ENCODE results near the gene PAWR. TPM values are rescaled to one million over a fixed set of nuclear protein-coding genes. Genes with fewer than 3 reads are reported as not detected.

PAWR gene
- total RNA-seq, 1 experiment from 2014 or later = 204 TPM

DNA sequence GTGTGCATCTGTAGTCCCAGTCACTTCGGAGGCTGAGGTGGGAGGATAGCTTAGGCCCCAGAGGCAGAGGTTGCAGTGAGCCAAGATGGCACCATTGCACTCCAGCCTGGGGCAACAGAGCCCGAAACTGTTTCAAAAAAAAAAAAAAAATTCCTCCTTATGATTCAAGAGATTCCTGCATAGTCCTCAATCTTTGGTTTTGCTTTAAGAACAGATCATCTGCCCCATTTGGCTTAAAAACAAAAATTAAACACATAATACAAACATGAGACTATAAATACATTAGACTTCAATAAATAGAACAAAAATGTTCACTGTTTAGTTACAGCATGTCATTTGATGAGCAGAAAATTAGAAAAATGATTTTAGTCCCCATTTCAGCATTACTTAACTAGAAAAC, 131.2 kb downstream of the PAWR start:
- Histone ChIP-seq H3K4me1 (replicated peaks; ENCODE audit: insufficient read depth) (peaks cover 11% of the 10 kb centered on the region; the same call in 1 of the 2 replicates), H3K4me2 (no peak overlapping the region), H3K9me2 (ENCODE audit: insufficient read depth) (no peaks in the 10 kb centered on the region), H3K27me3 (ENCODE audit: insufficient read depth, low read depth) (no peaks in the 10 kb centered on the region), H2AFZ (no peak overlapping the region), H3F3A (ENCODE audit: insufficient read depth, low read depth) (peaks cover 12% of the 10 kb centered on the region; the same call in 1 of the 2 replicates), H3K9me3 (ENCODE audit: insufficient read depth, low read depth) (peaks cover 5% of the 10 kb centered on the region; the same call in 1 of the 2 replicates), H3K27ac (no peak overlapping the region), H3K4me3 (no peak overlapping the region), H4K20me1 (ENCODE audit: insufficient read depth) (no peaks in the 10 kb centered on the region), H3K36me3 (ENCODE audit: low read depth) (peaks cover 43% of the 10 kb centered on the region), H3K79me2 (ENCODE audit: low read depth) (0 out of 2 replicates have a peak, but pooled peaks cover 6% of the 10 kb centered on the region)
- no peak for TF ChIP-seq EZH2 (IDR thresholded peaks at IDR 0.05; ENCODE audit: low read depth)
- TF ChIP-seq, protein P1, sequence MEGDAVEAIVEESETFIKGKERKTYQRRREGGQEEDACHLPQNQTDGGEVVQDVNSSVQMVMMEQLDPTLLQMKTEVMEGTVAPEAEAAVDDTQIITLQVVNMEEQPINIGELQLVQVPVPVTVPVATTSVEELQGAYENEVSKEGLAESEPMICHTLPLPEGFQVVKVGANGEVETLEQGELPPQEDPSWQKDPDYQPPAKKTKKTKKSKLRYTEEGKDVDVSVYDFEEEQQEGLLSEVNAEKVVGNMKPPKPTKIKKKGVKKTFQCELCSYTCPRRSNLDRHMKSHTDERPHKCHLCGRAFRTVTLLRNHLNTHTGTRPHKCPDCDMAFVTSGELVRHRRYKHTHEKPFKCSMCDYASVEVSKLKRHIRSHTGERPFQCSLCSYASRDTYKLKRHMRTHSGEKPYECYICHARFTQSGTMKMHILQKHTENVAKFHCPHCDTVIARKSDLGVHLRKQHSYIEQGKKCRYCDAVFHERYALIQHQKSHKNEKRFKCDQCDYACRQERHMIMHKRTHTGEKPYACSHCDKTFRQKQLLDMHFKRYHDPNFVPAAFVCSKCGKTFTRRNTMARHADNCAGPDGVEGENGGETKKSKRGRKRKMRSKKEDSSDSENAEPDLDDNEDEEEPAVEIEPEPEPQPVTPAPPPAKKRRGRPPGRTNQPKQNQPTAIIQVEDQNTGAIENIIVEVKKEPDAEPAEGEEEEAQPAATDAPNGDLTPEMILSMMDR (conservative IDR thresholded peaks at IDR 0.05) = no peak
- no peak for DNase-seq
- CTCF ChIA-PET = interaction anchor here (0.6 kb wide), 1 partner anchor 639 kb away, joined by 3 read pairs; no protein-coding TSS in a partner anchor
- POLR2A ChIA-PET (ENCODE audit: unreplicated experiment) = no interaction called here
- intact Hi-C loops (cut with micrococcal nuclease; ENCODE audit: unreplicated experiment) = no loop called here
- no TSS peak for BruUV-seq (replicated peaks)

DNA sequence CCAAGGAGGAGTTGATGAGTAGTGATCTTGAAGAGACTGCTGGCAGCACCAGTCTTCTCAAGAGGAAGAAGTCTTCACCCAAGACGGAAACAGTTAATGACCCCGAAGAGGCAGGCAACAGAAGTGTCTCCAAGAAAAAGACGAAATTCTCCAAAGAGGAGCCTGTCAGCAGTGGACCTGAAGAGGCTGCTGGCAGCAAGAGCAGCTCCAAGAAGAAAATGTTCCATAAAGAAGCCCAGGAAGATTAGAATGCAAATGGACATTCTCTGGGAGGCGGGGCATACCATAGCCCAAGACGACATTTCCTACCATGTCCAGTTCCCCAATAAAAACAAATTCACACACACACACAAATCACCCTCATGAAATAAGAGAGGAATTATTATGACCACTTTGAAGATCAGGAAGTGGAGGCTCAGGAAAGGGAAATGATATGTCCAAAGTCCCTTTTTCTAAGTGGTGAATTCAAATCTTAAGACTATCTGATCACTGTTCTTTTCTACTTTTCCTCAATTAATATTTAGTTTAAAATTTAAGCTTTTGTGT, 131.8 kb downstream of the PAWR start:
- no peak overlapping the region for H3K4me2 ChIP-seq
- peaks cover 38% of the 10 kb centered on the region for H3K36me3 ChIP-seq (ENCODE audit: low read depth)
- H3F3A ChIP-seq (ENCODE audit: insufficient read depth, low read depth) = peaks cover 12% of the 10 kb centered on the region; the same call in 1 of the 2 replicates
- peaks cover 5% of the 10 kb centered on the region; the same call in 1 of the 2 replicates for H3K9me3 ChIP-seq (ENCODE audit: insufficient read depth, low read depth)
- H3K79me2 ChIP-seq (ENCODE audit: low read depth) = 0 out of 2 replicates have a peak, but pooled peaks cover 6% of the 10 kb centered on the region
- peaks cover 11% of the 10 kb centered on the region; the same call in 1 of the 2 replicates for H3K4me1 ChIP-seq (replicated peaks; ENCODE audit: insufficient read depth)
- intact Hi-C loops (cut with micrococcal nuclease; ENCODE audit: unreplicated experiment) = no loop called here
- DNase-seq = no peak
- ChIA-PET CTCF (no interaction called here), POLR2A (ENCODE audit: unreplicated experiment) (no interaction called here)
- no peaks in the 10 kb centered on the region for H3K27me3 ChIP-seq (ENCODE audit: insufficient read depth, low read depth)
- H4K20me1 ChIP-seq (ENCODE audit: insufficient read depth) = no peaks in the 10 kb centered on the region
- BruUV-seq (replicated peaks) = no TSS peak
- TF ChIP-seq, protein P1 (conservative IDR thresholded peaks at IDR 0.05) = no peak
- TF ChIP-seq EZH2 (IDR thresholded peaks at IDR 0.05; ENCODE audit: low read depth) = no peak
- H3K9me2 ChIP-seq (ENCODE audit: insufficient read depth) = no peaks in the 10 kb centered on the region
- no peak overlapping the region for H3K4me3 ChIP-seq
- no peak overlapping the region for H2AFZ ChIP-seq
- H3K27ac ChIP-seq = no peak overlapping the region

DNA sequence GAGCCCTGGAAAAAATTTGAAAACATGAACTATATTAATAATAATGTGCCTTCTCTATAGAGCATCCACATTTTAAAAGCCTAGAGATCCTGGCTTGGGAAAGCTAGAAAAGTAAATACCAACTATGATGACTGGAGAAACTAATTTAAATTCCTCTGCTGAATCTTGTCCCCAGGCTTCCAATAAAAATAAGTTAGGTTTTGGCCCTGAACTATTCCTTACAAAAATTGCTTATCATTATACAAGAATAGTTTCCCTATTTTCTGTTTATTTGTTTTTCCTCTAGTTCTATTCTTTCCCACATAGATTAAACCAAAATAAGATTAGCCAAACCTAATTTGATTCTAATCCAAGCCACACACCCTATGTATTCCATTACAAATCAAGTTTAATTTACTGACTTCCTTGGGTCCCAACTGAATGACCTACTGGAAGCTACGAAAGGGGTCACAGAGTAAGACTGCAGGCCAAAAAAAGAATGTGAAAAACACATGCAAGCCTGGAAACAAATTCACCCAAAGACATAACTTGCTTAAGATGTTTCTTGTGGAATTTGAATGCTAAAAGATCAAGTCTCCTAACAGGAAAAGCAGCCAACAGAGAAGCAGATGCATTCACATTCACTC, 133.0 kb downstream of the PAWR start:
- POLR2A ChIA-PET (ENCODE audit: unreplicated experiment) = no interaction called here
- Histone ChIP-seq H2AFZ (no peak overlapping the region), H4K20me1 (ENCODE audit: insufficient read depth) (no peaks in the 10 kb centered on the region), H3F3A (ENCODE audit: insufficient read depth, low read depth) (peaks cover 14% of the 10 kb centered on the region; the same call in 1 of the 2 replicates), H3K4me3 (no peak overlapping the region), H3K4me2 (no peak overlapping the region), H3K4me1 (replicated peaks; ENCODE audit: insufficient read depth) (peaks cover 11% of the 10 kb centered on the region; the same call in 1 of the 2 replicates), H3K27ac (no peak overlapping the region), H3K27me3 (ENCODE audit: insufficient read depth, low read depth) (no peaks in the 10 kb centered on the region), H3K36me3 (ENCODE audit: low read depth) (peaks cover 43% of the 10 kb centered on the region), H3K79me2 (ENCODE audit: low read depth) (0 out of 2 replicates have a peak, but pooled peaks cover 6% of the 10 kb centered on the region), H3K9me2 (ENCODE audit: insufficient read depth) (no peaks in the 10 kb centered on the region), H3K9me3 (ENCODE audit: insufficient read depth, low read depth) (peaks cover 10% of the 10 kb centered on the region; the same call in 1 of the 2 replicates)
- no peak for DNase-seq
- no TSS peak for BruUV-seq (replicated peaks)
- no peak for TF ChIP-seq EZH2 (IDR thresholded peaks at IDR 0.05; ENCODE audit: low read depth)
- TF ChIP-seq, protein P1 (conservative IDR thresholded peaks at IDR 0.05) = no peak
- intact Hi-C loops (cut with micrococcal nuclease; ENCODE audit: unreplicated experiment) = no loop called here
- CTCF ChIA-PET = no interaction called here
